Left lung (tissue), 10 donors: ENCODE results near the gene NHERF2. TPM values are rescaled to one million over a fixed set of nuclear protein-coding genes. Genes with fewer than 3 reads are reported as not detected.
A peak's percentile ranks its signal among the peaks of the same experiment; 100 is the strongest.

Experiments used
- ATAC-seq: fragments of 200-7000 bp; cut with Tn5 transposase; one replicate; pipeline ENCODE4 v1.9.1; 2020; ENCODE audit warnings: moderate library complexity
- DNase-seq, 4 donors: peaks; one replicate each; pipeline ENCODE4 v3.0.0-alpha.2; 2013 to 2020
- H3K27ac ChIP-seq, 2 donors: fragments of 200-600 bp; sonication (generic) in 1 of 2; one replicate each; pipeline versions ENCODE4 v1.5.0 to v1.8.0; 2020 to 2021
- H3K27me3 ChIP-seq, 2 donors: fragments of 200-600 bp; sonication (generic) in 1 of 2; one replicate each; pipeline versions ENCODE4 v1.5.0 to v1.8.0; 2020 to 2021
- H3K36me3 ChIP-seq, 2 donors: fragments of 200-600 bp; sonication (generic) in 1 of 2; one replicate each; pipeline versions ENCODE4 v1.5.0 to v1.8.0; 2020 to 2021
- H3K4me1 ChIP-seq, 2 donors: fragments of 200-600 bp; one replicate each; pipeline ENCODE4 v1.8.0; 2021
- H3K4me3 ChIP-seq, 2 donors: fragments of 200-600 bp; sonication (generic) in 1 of 2; one replicate each; pipeline versions ENCODE4 v1.5.0 to v1.8.0; 2020 to 2021; ENCODE audit warnings: mild to moderate bottlenecking in 1 of 2
- H3K9me3 ChIP-seq, 2 donors: fragments of 200-600 bp; sonication (generic) in 1 of 2; one replicate each; pipeline versions ENCODE4 v1.5.0 to v1.8.0; 2020 to 2021
- intact Hi-C, 2 donors: fragments of 100-400 bp; cut with DNase I; formaldehyde crosslinking; loops; one replicate each; pipeline versions ENCODE4 v1.11.2 to v1.14.2; 2022
- polyA plus RNA-seq, 6 donors: library from polyadenylated mRNA; unstranded; fragments of 120-200 nt; gene quantifications; one replicate each; pipeline ENCODE4 v1.2.1, GENCODE V29; 2013; ENCODE audit not compliant: insufficient read length in 6 of 6
- total RNA-seq, 2 donors: library from RNA; stranded (reverse); fragmentation: NEBNext Ultra II Directional; extraction: Animal tissue kit (Norgen Biotek cat#: 25700); gene quantifications; one replicate each; pipeline ENCODE4 v1.2.1, GENCODE V29; 2021
- TF ChIP-seq, protein P1 (sequence below), 2 donors: fragments of 200-600 bp; sonication (generic) in 1 of 2; IDR thresholded peaks; one replicate each; pipeline versions ENCODE4 v1.5.0 to v1.8.0; 2021; ENCODE audit warnings: antibody characterized with exemption in 2 of 2
- donor health status: DM: no; HTN: yes; CAD: no.
- donor health status: DM: no; HTN: no; CAD: no.

NHERF2 gene
- total and polyA plus RNA-seq, 8 donors: 68.1 to 349 (median 109) TPM

DNA sequence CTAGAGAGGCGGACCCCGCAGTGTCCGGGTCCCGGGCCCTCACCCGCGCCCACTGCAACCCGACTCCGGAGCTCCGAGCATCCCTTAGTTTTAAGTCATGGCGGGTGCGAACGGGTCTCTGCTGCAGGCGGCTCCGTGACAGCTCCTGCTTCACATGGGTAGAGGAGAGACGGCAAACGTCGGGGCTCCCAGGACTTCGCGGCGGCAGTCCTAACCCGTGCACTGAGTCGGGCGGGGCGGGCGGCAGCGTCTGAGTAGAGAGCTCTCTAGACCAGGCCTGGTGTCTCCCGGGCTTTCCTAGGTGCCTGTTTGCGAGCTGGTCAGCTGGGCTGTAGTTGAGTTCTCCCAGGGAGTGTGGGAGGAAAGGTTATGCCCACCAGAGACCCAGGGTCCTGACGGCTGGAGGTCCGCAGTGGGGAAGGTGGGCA, 21.4 kb downstream of the NHERF2 start:
- H3K27me3 ChIP-seq: no peaks in the 10 kb centered on the region
- peak overlapping the region in 1 of 2 donors; percentile 74 for H3K27ac ChIP-seq
- intact Hi-C loops: no loop called here
- no peaks in the 10 kb centered on the region for H3K9me3 ChIP-seq
- peak; percentile 0 for ATAC-seq
- TF ChIP-seq, protein P1, sequence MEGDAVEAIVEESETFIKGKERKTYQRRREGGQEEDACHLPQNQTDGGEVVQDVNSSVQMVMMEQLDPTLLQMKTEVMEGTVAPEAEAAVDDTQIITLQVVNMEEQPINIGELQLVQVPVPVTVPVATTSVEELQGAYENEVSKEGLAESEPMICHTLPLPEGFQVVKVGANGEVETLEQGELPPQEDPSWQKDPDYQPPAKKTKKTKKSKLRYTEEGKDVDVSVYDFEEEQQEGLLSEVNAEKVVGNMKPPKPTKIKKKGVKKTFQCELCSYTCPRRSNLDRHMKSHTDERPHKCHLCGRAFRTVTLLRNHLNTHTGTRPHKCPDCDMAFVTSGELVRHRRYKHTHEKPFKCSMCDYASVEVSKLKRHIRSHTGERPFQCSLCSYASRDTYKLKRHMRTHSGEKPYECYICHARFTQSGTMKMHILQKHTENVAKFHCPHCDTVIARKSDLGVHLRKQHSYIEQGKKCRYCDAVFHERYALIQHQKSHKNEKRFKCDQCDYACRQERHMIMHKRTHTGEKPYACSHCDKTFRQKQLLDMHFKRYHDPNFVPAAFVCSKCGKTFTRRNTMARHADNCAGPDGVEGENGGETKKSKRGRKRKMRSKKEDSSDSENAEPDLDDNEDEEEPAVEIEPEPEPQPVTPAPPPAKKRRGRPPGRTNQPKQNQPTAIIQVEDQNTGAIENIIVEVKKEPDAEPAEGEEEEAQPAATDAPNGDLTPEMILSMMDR (IDR thresholded peaks at IDR 0.05): no peak
- H3K4me3 ChIP-seq: peak overlapping the region; percentile 94 to 95
- H3K36me3 ChIP-seq: peaks cover 0 to 31% of the 10 kb centered on the region in 2 donors
- no peak for DNase-seq
- H3K4me1 ChIP-seq: peaks cover 26 to 53% of the 10 kb centered on the region in 2 donors

GRCh38 chr16:2053211-2053610, 26.5 kb downstream of the NHERF2 start:
- H3K27ac ChIP-seq: no peak overlapping the region

GRCh38 chr16:2053897-2054296, 27.2 kb downstream of the NHERF2 start:
- TF ChIP-seq, protein P1 (IDR thresholded peaks at IDR 0.05): no peak
- ATAC-seq: no peak
- no peak overlapping the region for H3K27ac ChIP-seq
- no peak for DNase-seq
- intact Hi-C loops: no loop called here
- no peaks in the 10 kb centered on the region for H3K9me3 ChIP-seq
- no peak overlapping the region for H3K4me3 ChIP-seq
- no peaks in the 10 kb centered on the region for H3K27me3 ChIP-seq
- peaks cover 3 to 6% of the 10 kb centered on the region in 2 donors for H3K4me1 ChIP-seq
- peaks cover 0 to 86% of the 10 kb centered on the region in 2 donors for H3K36me3 ChIP-seq

More at GRCh38 chr16:2053211-2053610, 26.5 kb downstream of the NHERF2 start:
- H3K4me3 ChIP-seq: no peak overlapping the region
- DNase-seq: no peak
- intact Hi-C loops: no loop called here
- no peaks in the 10 kb centered on the region for H3K9me3 ChIP-seq
- ATAC-seq: no peak
- H3K36me3 ChIP-seq: peaks cover 0 to 80% of the 10 kb centered on the region in 2 donors
- TF ChIP-seq, protein P1 (IDR thresholded peaks at IDR 0.05): no peak
- H3K27me3 ChIP-seq: no peaks in the 10 kb centered on the region
- peaks cover 9 to 13% of the 10 kb centered on the region in 2 donors for H3K4me1 ChIP-seq

- Histone ChIP-seq H3K27me3 (no peaks in the 10 kb centered on the region), H3K4me3 (no peak overlapping the region), H3K9me3 (no peaks in the 10 kb centered on the region), H3K36me3 (peaks cover 0 to 94% of the 10 kb centered on the region in 2 donors), H3K4me1 (no peaks in the 10 kb centered on the region), H3K27ac (no peak overlapping the region)
- DNase-seq: no peak
- intact Hi-C loops: no loop called here
- ATAC-seq: peak; percentile 81
- TF ChIP-seq, protein P1 (IDR thresholded peaks at IDR 0.05): no peak
Measured at GRCh38 chr16:2054543-2055245, 28.0 kb downstream of the NHERF2 start.

- no peak for DNase-seq
- no peaks in the 10 kb centered on the region for H3K27me3 ChIP-seq
- H3K4me3 ChIP-seq: no peak overlapping the region
- ATAC-seq: peak; percentile 51
- H3K36me3 ChIP-seq: peaks cover 0 to 98% of the 10 kb centered on the region in 2 donors
- H3K27ac ChIP-seq: no peak overlapping the region
- TF ChIP-seq, protein P1 (IDR thresholded peaks at IDR 0.05): peak in 1 of 2 donors; percentile 34
- no peaks in the 10 kb centered on the region for H3K4me1 ChIP-seq
- intact Hi-C loops: no loop called here
- no peaks in the 10 kb centered on the region for H3K9me3 ChIP-seq
Measured at GRCh38 chr16:2056077-2056476, 29.4 kb downstream of the NHERF2 start.
